Mesenteric fat pad (tissue), 1 donor: ENCODE data around the gene BMI1. TPM values are rescaled to one million over a fixed set of nuclear protein-coding genes. Genes with fewer than 3 reads are reported as not detected.
"Not testable (repeated sequence)": the region's sequence is repeated elsewhere in the genome, so short reads cannot be mapped to it uniquely, and the experiment has no call there.

Experiments
- DNase-seq: peaks from one replicate; pipeline ENCODE4 v3.0.0-alpha.2; 2020; ENCODE audit warnings: low spot score
- long read RNA-seq: library from polyadenylated mRNA; unstranded; transcript quantifications from one replicate; pipeline ENCODE4 v2.0.0, GENCODE V29; 2020
- total RNA-seq: library from RNA; stranded (reverse); fragmentation: NEBNext Ultra II Directional; extraction: Animal tissue kit (Norgen Biotek cat#: 25700); gene quantifications from one replicate; pipeline ENCODE4 v1.2.1, GENCODE V29; 2021
- donor health status: DM: yes; HTN: yes; CAD: no.

Gene BMI1
- total RNA-seq = 58.1 TPM
- long read RNA-seq, transcript BMI1-201 (10 exons, 3,428 nt) = major isoform, 10 of 23 reads
- long read RNA-seq, partial matches to known transcripts = 1 of 23 reads
- long read RNA-seq, other reads (novel, unspliced or antisense) = 12 of 23 reads

DNA sequence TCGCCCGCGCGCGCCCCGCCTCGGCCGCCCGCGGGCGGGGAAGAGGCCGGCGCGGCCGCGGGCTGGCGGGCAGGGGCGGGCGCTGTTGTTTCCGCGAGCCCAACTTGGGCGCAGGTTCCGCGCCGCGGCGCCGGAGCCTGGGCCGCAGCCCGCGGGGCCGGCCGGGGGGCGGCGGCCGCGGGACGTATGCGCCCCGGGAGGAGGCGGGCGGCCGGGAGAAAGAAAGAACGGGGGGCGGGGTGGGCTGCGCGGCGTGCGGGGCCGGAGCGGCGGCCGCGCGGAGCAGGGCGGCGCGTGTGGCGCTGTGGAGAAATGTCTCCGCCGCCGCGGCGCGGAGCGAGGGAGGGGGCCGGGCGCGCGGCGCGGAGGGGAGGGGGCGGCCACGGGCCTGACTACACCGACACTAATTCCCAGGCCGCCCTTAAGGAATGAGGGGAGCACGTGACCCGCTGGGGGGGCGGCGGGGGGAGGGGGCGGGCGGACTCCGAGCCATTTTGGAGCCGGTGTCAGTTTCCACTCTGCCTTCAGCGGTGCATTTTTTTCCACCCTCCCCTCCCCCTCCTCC, at the start of gene BMI1:
Gene BMI1 (plus strand): TSS at position 509 of the 565 bp plus-strand sequence. CDS start 5,351 bp downstream, outside the sequence.
- DNase-seq = peak; percentile 92

DNA sequence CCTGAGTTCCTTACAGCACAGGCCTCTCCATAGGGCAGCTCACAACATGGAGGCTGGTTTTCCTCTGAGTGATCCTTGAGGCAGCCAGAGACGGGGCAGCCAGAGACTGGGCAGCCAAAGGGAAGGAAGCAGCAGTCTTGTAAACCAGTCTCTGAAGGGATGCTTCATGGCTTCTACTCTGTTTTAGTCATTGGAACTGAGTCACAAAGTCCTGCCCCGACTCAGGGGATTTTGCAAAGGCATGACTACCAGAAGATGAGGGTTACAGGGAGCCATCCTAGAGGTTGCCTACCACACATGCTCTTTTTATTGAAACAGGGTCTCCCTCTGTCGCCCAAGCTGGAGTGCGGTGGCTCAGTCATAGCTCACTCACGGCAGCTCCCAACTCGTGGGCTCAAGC, 49.1 kb upstream of the BMI1 start:
- DNase-seq = no peak

- DNase-seq = no peak
Observed at GRCh38 chr10:22278441-22278782, 42.5 kb upstream of the BMI1 start.

- DNase-seq = no peak
Observed at GRCh38 chr10:22280078-22280477, 40.8 kb upstream of the BMI1 start.

DNA sequence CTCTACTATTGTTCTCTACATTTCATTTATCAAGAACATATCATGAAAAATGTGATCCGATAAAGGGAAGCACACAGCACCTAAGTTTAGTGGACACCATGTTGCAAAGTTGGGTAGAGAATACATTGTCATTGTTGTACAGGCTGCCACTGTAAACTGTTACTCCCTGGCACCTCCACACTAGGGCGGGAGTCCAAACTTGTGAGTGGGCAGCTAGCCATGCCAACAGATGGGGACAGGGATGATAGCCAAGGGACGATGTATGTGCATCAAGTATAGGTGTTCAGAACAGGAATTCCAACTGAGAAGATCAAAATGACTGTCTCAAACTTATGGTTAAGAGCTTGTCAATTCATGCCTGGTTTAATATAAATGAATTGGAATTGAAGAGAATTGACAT, 35.8 kb upstream of the BMI1 start:
- DNase-seq = no peak

DNA sequence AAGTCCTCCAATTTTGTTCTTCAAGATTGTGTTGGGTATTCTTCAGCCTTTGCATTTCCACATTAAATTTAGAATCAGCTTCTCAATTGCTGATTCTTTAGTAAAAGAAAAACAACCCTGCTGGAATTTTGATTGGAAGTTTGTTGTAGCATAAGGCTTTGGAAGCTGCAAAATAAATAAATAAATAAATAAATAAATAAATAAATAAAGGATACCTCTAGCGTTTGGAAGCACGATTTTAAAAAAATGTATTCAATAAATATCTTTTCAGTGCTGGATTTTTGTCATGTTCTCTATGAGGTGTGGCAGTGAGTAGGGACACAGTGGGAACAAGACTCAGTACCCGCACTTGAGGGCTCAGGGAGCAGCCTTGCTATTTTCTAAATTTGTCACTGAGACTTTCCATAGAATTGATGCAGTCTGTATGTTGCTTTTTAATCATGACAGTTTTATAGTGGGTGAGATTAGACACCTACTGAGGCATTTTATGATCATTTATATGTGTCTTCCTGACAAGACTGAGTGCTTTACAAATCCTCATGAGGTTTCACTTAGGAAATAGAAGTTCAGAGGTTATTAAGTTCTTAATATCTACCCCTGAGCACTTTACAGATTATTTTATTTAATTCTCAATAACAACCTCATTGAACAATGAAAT, 27.0 kb upstream of the BMI1 start:
- no peak for DNase-seq

- DNase-seq = no peak
Observed at GRCh38 chr10:22294694-22295093, 26.2 kb upstream of the BMI1 start.

GRCh38 chr10:22301193-22301592, 19.7 kb upstream of the BMI1 start:
- DNase-seq = no peak

DNA sequence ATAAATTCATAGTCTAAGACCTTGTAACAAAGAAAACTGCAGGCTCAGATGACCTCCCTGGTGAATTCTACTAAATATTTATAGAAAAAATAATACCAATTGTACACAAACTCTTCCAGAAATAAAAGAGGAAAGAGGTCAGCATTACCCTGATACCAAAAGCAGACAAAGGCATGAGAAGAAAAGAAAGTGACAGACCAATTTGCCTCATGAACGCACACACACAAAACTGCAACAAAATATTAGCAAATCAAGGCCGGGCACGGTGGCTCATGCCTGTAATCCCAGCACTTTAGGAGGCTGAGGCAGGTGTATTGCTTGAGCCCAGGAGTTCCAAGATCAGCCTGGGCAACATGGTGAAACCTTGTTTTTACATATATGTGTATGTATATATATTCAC, 17.4 kb upstream of the BMI1 start:
- DNase-seq = no peak

DNA sequence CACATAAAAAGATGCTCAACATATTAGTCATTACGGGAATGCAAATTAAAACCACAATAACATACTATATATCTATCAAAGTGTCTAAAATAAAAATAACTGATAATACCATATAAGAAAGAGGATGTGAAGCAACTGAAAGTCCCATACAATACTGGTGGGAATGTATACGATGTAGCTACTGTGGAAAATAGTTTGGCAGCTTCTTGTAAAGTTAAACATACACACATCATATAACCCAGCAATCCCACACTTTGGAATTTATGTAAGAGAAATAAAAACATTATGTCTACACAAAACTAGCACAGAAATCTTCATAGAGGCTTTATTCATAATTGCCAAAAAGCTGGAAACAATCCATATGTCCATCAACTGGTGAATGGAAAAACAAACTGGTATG, 15.2 kb upstream of the BMI1 start:
- no peak for DNase-seq

DNA sequence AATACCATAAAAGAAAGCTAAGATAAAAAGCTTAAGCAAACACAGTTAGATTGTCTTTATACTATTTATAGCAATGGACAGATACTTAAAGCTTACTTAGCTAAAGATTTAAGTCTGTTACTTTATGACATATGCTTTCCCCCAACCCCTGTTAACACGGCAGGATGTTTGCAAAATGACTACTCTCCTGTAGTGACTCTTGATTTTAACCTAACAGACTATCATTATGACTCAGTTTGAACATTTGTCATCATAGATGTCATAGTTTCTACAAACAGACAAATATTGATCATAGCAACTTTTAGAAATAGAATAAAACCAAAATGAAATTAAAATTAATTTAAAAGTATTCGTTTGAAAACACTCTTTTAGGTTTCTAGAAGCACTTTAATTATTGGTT, 12.5 kb upstream of the BMI1 start:
- DNase-seq = no peak

GRCh38 chr10:22309180-22310000, 11.5 kb upstream of the BMI1 start:
- no peak for DNase-seq

DNA sequence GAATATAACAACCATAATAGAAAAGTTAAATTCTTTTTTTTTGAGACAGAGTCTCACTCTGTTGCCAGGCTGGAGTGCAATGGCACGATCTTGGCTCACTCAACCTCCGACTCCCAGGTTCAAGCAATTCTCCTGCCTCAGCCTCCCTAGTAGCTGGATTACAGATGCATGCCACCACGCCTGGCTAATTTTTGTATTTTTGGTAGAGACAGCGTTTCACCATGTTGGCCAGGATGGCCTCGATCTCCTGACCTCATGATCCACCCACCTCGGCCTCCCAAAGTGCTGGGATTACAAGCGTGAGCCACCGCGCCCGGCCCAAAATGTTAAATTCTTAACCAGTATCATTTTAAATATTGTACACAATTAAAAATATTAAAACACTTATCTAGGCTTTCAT, 10.9 kb upstream of the BMI1 start:
- not testable (repeated sequence) for DNase-seq

GRCh38 chr10:22310928-22311327, 10.0 kb upstream of the BMI1 start:
- DNase-seq = no peak

- DNase-seq = no peak
Observed at GRCh38 chr10:22314852-22315251, 6.0 kb upstream of the BMI1 start.

DNA sequence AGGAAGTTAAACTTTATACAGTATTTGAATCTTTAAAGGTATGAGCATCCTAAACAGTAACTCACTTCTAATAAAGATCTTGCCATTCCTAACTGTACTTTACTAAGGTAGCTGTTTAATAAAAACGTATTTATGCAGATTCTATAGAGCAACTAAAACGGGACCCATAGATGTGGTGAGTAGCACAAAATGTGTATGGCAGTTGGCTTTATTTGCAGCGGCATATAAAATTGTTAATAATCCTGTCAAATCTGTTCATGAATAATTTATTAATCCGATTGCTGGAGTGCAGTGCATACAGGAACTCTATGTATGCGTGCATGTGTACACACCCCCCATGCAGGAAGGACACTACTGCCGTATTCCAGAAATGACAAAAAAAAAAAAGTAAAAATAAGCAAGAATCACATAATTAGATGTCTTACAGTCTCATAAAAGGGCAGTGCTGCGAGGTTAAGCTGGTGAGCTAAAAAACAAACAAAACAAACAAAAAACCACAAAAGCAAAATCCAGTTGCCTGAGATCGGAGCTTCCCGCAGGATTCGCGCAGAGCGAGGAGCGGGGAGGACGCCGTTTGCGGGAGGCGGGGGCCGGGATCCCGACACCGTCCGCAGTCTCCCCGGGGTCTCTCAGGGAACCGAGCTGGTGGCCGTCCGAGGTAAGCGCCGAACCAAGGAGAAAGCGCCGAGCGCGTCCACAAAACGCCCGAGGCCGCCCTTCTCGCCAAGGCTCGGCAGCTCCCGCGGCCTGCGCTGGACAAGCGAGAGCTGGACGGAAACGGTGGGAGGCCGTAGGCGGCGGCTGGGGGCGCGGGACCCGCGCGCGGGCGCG, 5.2 kb upstream of the BMI1 start:
- peak; percentile 91 for DNase-seq

DNA sequence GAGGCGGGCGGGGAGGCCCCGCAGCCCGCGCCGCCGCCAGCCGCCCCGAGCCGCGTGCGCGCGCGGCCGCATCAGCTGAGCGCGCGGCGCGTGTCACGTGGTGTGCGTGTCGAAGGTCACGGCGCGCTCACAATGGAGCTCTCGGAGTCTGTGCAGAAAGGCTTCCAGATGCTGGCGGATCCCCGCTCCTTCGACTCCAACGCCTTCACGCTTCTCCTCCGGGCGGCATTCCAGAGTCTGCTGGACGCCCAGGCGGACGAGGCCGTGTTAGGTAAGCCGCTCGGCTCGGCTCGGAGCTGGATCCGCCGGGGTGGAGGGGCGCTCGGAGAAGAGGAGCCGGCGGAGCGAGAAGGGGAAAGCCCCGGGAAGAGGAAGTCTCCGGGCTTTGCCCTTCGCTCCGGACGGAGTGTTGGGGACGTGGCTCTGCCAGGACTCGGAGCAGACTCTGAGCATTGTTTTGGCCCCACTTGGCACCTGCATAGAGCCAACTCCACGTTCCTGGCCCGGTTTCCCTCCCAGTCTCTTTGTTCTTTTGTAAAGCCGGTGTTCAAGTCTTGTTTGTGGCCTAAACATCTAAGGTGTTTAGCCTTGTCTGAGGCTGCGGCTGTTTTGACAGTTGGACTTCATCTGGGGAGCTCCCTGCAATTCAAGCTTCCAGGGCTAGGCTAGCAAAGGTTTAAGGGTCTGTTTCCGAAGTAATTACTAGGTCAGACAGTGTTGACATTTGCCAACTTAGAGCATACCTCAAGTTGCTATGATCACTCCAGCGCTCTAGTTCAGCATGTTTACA, 4.4 kb upstream of the BMI1 start, which contains the start of gene COMMD3:
Gene COMMD3 (plus strand): TSS at position 103 of the 790 bp plus-strand sequence. CDS start 30 bp downstream, at position 133.
- peak; percentile 95 for DNase-seq

- no peak for DNase-seq
Observed at GRCh38 chr10:22317076-22317370, 3.9 kb upstream of the BMI1 start.

GRCh38 chr10:22317771-22318565, 2.9 kb upstream of the BMI1 start:
- no peak for DNase-seq

- DNase-seq = no peak
Observed at GRCh38 chr10:22318772-22319171, 2.1 kb upstream of the BMI1 start.
